Suprapubic skin (tissue), 4 donors: ENCODE measurements around the gene NRCAM.

Experiments
- EP300 ChIP-seq: sonication (generic); formaldehyde crosslinking; IDR thresholded peaks from one replicate; pipeline ENCODE4 v1.6.1; 2017; ENCODE audit warnings: antibody characterized with exemption
- POLR2AphosphoS5 ChIP-seq, 3 donors: sonication (generic); formaldehyde crosslinking; IDR thresholded peaks; one replicate each; pipeline ENCODE4 v1.6.1; 2017; ENCODE audit warnings: antibody characterized with exemption in 3 of 3
- TF ChIP-seq, protein P1 (sequence below), 2 donors: fragments of 200-600 bp in 1 of 2; fragments of 450-650 bp in 1 of 2; sonication (generic) in 1 of 2; IDR thresholded peaks; one replicate each; pipeline ENCODE4 v1.5.1; 2016 to 2019; ENCODE audit warnings: antibody characterized with exemption in 2 of 2, mild to moderate bottlenecking in 1 of 2, moderate library complexity in 1 of 2

DNA sequence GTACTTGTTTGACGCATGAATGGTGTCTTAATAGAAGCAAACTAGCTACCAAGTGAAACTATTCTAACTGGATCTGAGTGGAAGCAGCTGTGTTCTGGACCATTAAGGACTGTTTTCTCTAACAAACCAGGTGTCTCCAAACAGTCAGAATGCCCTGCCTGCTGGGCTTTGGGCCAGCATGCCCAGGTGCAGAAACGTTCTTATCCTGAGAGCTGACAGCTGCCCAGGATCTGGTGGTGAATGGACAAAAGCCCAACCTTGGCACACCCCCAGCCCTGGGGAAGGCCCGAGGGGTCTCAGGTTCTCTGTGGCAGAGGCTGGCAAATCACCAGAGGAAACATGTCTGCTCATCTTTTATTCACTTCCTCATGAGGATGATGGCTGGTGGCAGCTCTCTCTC is 277.8 kb downstream of the NRCAM start:
- TF ChIP-seq, protein P1, sequence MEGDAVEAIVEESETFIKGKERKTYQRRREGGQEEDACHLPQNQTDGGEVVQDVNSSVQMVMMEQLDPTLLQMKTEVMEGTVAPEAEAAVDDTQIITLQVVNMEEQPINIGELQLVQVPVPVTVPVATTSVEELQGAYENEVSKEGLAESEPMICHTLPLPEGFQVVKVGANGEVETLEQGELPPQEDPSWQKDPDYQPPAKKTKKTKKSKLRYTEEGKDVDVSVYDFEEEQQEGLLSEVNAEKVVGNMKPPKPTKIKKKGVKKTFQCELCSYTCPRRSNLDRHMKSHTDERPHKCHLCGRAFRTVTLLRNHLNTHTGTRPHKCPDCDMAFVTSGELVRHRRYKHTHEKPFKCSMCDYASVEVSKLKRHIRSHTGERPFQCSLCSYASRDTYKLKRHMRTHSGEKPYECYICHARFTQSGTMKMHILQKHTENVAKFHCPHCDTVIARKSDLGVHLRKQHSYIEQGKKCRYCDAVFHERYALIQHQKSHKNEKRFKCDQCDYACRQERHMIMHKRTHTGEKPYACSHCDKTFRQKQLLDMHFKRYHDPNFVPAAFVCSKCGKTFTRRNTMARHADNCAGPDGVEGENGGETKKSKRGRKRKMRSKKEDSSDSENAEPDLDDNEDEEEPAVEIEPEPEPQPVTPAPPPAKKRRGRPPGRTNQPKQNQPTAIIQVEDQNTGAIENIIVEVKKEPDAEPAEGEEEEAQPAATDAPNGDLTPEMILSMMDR (IDR thresholded peaks at IDR 0.05): no peak
- TF ChIP-seq EP300: no peak
- TF ChIP-seq POLR2AphosphoS5 (IDR thresholded peaks at IDR 0.05): no peak
